SK-N-SH (cell line): Measurements from ENCODE around the gene KRT36.

Source experiments
- CTCF ChIP-seq: fragments of 200-600 bp; sonication (generic); IDR thresholded peaks from 2 replicates; pipeline ENCODE4 v1.6.1; 2017; ENCODE audit warnings: antibody characterized with exemption, mild to moderate bottlenecking, moderate library complexity
- ELF1 ChIP-seq: IDR thresholded peaks from 2 replicates; pipeline ENCODE4 v1.4.0; 2012
- EP300 ChIP-seq, 2 experiments: IDR thresholded peaks; 2 replicates each; pipeline versions ENCODE4 v1.4.0 to v1.6.1; 2012; ENCODE audit warnings: borderline replicate concordance in 1 of 2, low read depth in 1 of 2, low read length in 1 of 2
- GATA2 ChIP-seq: sonication (generic); formaldehyde crosslinking; IDR thresholded peaks from 2 replicates; pipeline ENCODE4 v1.5.0; 2020; ENCODE audit warnings: mild to moderate bottlenecking, missing genetic modification reagents
- JUND ChIP-seq: IDR thresholded peaks from 2 replicates; pipeline ENCODE4 v1.4.0; 2012
- MXI1 ChIP-seq: IDR thresholded peaks from 2 replicates; pipeline ENCODE4 v1.6.1; 2012; ENCODE audit warnings: mild to moderate bottlenecking, low read depth, low read length, improper control_type of control experiment
- REST ChIP-seq: IDR thresholded peaks from 2 replicates; pipeline ENCODE4 v1.6.1; 2012; ENCODE audit warnings: mild to moderate bottlenecking, low read depth, low read length, moderate library complexity
- RFX5 ChIP-seq: IDR thresholded peaks from 2 replicates; pipeline ENCODE4 v1.6.1; 2012; ENCODE audit warnings: mild to moderate bottlenecking, improper control_type of control experiment, low read length
- SIN3A ChIP-seq: IDR thresholded peaks from 2 replicates; pipeline ENCODE4 v1.6.1; 2012; ENCODE audit warnings: low read depth, mild to moderate bottlenecking, low read length, moderate library complexity, borderline replicate concordance
- TF ChIP-seq, protein P1 (sequence below): IDR thresholded peaks from 2 replicates; pipeline ENCODE4 v1.4.0; 2012; ENCODE audit warnings: low read depth
- TF ChIP-seq, protein P2 (sequence below): IDR thresholded peaks from 2 replicates; pipeline ENCODE4; 2012

GRCh38 chr17:41512546-41513167, 22.9 kb upstream of the KRT36 start:
- TF ChIP-seq ELF1 (no peak), REST (no peak), CTCF (no peak), JUND (no peak), SIN3A (no peak), EP300 (IDR thresholded peaks at IDR 0.05; ENCODE audit: borderline replicate concordance in 1 of 2, low read depth in 1 of 2, low read length in 1 of 2) (no peak), RFX5 (no peak), GATA2 (CRISPR knock-in tag) (no peak), MXI1 (no peak)
- TF ChIP-seq, protein P1, sequence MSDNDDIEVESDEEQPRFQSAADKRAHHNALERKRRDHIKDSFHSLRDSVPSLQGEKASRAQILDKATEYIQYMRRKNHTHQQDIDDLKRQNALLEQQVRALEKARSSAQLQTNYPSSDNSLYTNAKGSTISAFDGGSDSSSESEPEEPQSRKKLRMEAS = no peak
- TF ChIP-seq, protein P2, sequence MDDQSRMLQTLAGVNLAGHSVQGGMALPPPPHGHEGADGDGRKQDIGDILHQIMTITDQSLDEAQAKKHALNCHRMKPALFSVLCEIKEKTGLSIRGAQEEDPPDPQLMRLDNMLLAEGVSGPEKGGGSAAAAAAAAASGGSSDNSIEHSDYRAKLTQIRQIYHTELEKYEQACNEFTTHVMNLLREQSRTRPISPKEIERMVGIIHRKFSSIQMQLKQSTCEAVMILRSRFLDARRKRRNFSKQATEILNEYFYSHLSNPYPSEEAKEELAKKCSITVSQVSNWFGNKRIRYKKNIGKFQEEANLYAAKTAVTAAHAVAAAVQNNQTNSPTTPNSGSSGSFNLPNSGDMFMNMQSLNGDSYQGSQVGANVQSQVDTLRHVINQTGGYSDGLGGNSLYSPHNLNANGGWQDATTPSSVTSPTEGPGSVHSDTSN = no peak
